Bronchial epithelial cell (primary cell): ENCODE measurements around the gene TBC1D4. TPM values are rescaled to one million over a fixed set of nuclear protein-coding genes. Genes with fewer than 3 reads are reported as not detected.
"Not testable (repeated sequence)": the region's sequence is repeated elsewhere in the genome, so short reads cannot be mapped to it uniquely, and the experiment has no call there.

ENCODE experiments used
- DNase-seq: peaks from one replicate; pipeline ENCODE4 v3.0.0-alpha.2; 2010; ENCODE audit warnings: low read depth
- FAIRE-seq: peaks from 2 replicates; lab custom pipeline; 2011; peaks lifted over from hg19 to GRCh38; lab: Jason Lieb, UNC
- H3K27me3 ChIP-seq: 2 replicates; pipeline ENCODE4 v1.5.1; 2011; ENCODE audit warnings: low read length; ENCODE audit not compliant: control insufficient read depth, insufficient read depth
- H3K36me3 ChIP-seq: 2 replicates; pipeline ENCODE4 v1.5.1; 2011; ENCODE audit warnings: low read length; ENCODE audit not compliant: control insufficient read depth, insufficient read depth
- H3K4me3 ChIP-seq: 2 replicates; pipeline ENCODE4 v1.5.1; 2011; ENCODE audit warnings: mild to moderate bottlenecking, low read depth, low read length, control low read depth
- total RNA-seq: library from RNA; depleted of rRNA; stranded (reverse); fragments of >200 nt; gene quantifications from 2 replicates; pipeline ENCODE4 v1.2.1, GENCODE V29; 2014
- TF ChIP-seq, protein P1 (sequence below): IDR thresholded peaks from 2 replicates; pipeline ENCODE4 v1.5.1; 2011; ENCODE audit warnings: mild to moderate bottlenecking, moderate library complexity, low read length, control low read depth, inconsistent platforms; ENCODE audit not compliant: insufficient read depth, severe bottlenecking

The TBC1D4 gene
- total RNA-seq, 1 donor from 2014 or later = 10.3 TPM

DNA sequence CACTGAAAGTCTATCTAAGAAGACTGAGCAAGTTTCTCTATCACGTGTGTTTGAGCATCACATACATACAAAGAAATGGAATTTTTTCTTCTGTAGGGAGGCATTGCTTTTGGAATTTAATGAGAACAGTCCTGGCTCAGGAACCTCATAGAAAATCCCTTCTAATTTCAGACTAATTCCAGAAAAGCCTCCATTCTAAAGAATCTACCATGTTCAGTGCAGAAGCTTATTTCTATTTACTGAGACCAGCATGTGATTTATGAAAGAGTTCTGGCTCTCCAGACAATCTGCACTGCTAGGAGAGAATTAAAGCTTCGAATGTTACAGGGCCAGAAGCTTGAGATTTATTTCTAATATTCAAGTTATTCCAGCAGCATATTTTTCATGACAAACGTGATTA is 186.8 kb downstream of the TBC1D4 start:
- TF ChIP-seq, protein P1, sequence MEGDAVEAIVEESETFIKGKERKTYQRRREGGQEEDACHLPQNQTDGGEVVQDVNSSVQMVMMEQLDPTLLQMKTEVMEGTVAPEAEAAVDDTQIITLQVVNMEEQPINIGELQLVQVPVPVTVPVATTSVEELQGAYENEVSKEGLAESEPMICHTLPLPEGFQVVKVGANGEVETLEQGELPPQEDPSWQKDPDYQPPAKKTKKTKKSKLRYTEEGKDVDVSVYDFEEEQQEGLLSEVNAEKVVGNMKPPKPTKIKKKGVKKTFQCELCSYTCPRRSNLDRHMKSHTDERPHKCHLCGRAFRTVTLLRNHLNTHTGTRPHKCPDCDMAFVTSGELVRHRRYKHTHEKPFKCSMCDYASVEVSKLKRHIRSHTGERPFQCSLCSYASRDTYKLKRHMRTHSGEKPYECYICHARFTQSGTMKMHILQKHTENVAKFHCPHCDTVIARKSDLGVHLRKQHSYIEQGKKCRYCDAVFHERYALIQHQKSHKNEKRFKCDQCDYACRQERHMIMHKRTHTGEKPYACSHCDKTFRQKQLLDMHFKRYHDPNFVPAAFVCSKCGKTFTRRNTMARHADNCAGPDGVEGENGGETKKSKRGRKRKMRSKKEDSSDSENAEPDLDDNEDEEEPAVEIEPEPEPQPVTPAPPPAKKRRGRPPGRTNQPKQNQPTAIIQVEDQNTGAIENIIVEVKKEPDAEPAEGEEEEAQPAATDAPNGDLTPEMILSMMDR = no peak
- FAIRE-seq (no peak), DNase-seq (no peak)
- Histone ChIP-seq H3K36me3 (peaks cover 2% of the 10 kb centered on the region), H3K27me3 (no peaks in the 10 kb centered on the region), H3K4me3 (no peak overlapping the region)

DNA sequence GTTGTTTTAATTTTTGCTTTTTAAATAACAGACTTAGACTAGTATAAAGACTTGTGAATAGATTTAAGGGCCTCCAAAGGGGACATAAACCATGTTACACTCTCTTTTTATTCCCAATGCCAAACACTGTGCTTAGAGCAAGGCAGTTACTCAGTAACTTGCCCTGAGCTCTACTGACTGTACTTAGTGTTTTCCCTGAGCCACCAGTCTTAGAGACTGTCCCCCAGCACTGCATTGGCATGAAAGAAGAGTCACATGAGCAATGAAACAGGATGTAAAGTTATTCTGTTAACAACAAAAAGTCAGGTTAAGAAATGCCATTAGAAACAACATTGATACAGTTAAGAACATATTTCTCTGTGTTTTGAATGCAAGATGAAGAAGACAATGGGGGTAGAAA is 187.9 kb downstream of the TBC1D4 start:
- Histone ChIP-seq H3K36me3 (no peaks in the 10 kb centered on the region), H3K27me3 (no peaks in the 10 kb centered on the region), H3K4me3 (no peak overlapping the region)
- TF ChIP-seq, protein P1 = no peak
- FAIRE-seq = no peak
- no peak for DNase-seq

DNA sequence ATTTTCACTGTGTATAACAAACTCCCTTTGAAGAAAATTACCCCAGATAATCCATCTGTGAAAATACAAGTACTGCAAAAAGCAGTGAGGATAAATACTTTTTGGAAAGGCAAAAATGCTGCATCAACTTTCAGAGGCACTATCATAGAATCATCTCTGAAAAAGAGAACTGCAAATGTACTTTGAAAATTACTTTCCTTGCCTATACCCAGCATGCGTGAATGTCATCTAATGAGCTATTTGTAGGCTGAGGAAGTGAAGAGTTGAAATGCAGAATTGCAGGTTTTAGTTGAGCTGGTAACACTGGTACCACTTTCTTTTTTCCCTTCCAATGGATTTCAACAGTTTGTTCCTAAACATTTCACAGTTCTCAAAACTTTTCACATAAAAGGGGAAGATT is 196.7 kb downstream of the TBC1D4 start:
- TF ChIP-seq, protein P1 = no peak
- Histone ChIP-seq H3K27me3 (no peaks in the 10 kb centered on the region), H3K4me3 (no peak overlapping the region), H3K36me3 (no peaks in the 10 kb centered on the region)
- FAIRE-seq (no peak), DNase-seq (no peak)

DNA sequence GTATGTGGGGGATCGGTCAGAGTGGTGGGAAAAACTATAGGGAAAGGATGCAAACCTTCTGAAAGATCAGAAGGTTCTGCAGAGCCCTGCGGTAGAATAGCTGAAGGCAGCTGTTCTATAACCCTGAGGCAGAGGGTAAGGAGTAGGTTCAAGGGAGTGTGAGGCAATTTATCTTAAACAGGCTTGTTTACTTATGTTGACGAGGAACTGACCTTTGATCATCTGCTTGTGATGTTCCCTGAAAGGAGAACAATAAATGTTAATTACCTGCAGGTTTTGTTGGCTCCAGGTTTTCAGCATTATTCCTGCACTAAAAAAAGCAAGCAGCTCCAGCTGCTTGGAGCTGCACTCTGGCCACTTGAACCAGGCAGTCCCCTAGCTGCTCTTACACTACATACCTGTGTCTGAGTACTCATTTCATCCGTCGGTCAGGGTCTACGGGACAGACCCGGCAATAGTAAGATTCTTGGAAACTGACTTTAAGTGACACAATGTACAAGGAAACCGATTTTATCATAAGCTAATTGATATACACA is 202.1 kb downstream of the TBC1D4 start:
- FAIRE-seq (peak; percentile 90), DNase-seq (no peak)
- Histone ChIP-seq H3K36me3 (no peaks in the 10 kb centered on the region), H3K27me3 (no peaks in the 10 kb centered on the region), H3K4me3 (no peak overlapping the region)
- TF ChIP-seq, protein P1 = no peak

DNA sequence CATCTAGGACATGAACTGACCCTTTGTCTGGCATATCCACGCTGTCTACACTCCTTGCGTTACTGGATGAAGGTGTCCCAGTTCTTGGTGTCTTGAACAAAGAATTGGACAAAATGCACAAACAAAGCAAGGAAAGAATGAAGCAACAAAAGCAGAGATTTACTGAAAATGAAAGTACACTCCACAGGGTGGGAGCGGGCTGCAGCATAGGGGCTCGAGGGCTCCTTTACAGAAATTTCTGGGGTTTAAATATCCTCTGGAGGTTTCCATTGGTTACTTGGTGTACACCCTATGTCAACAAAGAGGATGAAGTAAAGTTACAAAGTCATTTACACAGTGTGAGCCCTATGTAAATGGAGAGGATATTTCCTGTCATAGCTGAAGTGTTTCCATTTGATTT is 208.3 kb downstream of the TBC1D4 start:
- H3K27me3 ChIP-seq, H3K36me3 ChIP-seq, FAIRE-seq, H3K4me3 ChIP-seq, DNase-seq: not testable (repeated sequence)

DNA sequence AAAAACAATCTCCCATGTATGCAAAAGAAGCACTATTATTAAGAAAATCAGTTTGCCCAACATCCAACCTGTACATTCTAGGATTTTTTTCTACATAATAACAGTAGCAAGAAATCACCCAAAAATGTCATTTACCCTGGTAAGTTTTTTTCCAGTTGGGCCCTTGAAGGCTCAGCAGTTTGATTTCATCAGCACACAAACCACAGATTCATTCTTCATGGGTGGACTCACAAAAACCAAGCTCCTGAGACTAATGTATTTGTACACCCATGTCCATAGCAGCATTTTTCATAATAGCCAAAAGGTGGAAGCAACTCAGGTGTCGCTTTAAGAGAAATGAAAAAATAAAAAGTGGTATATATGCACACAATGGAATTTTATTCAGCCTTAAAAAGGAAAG is 210.1 kb downstream of the TBC1D4 start:
- Histone ChIP-seq H3K36me3 (no peaks in the 10 kb centered on the region), H3K4me3 (no peak overlapping the region), H3K27me3 (no peaks in the 10 kb centered on the region)
- TF ChIP-seq, protein P1 = no peak
- FAIRE-seq = no peak
- no peak for DNase-seq

DNA sequence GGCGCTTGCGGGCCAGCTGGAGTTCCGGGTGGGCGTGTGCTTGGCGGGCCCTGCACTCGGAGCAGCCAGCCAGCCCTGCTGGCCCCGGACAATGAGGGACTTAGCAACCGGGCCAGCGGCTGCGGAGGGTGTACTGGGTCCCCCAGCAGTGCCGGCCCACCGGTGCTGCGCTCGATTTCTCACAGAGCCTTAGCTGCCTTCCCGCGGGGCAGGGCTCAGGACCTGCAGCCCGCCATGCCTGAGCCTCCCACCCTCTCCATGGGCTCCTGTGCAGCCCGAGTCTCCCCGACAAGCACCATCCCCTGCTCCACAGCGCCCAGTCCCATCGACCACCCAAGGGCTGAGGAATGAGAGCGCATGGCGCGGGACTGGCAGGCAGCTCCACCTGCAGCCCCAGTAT is 213.5 kb downstream of the TBC1D4 start:
- FAIRE-seq, H3K4me3 ChIP-seq: not testable (repeated sequence)

More for the DNA sequence above, 213.5 kb downstream of the TBC1D4 start:
- H3K27me3 ChIP-seq, H3K36me3 ChIP-seq, DNase-seq: not testable (repeated sequence)
